GM12801 (cell line): ENCODE data around the gene LPCAT3.

Experiments used
- CTCF ChIP-seq: IDR thresholded peaks from one replicate; pipeline ENCODE4 v1.5.1; 2011; ENCODE audit warnings: control low read depth; ENCODE audit not compliant: insufficient read length; ENCODE audit errors: extremely low read depth

The LPCAT3 gene

GRCh38 chr12:6927379-6928021 is 90.8 kb downstream of the LPCAT3 start, which contains the start of gene ATN1:
ATN1 (plus strand) TSS chr12:6927959; CDS start chr12:6934002, 6,043 bp downstream.
- TF ChIP-seq CTCF: no peak
